ENCODE measurements around the gene RNU2-1.
"Not testable (repeated sequence)": the region's sequence is repeated elsewhere in the genome, so short reads cannot be mapped to it uniquely, and the experiment has no call there.

The RNU2-1 gene

GRCh38 chr17:43233877-43234276 lies at the start of gene RNU2-1:
RNU2-1 (minus strand) TSS chr17:43233977.
- DNase-seq (ENCODE audit: low spot score), result not testable (repeated sequence)

GRCh38 chr17:43272914-43273313 lies 39.1 kb upstream of the RNU2-1 start:
- DNase-seq (ENCODE audit: low spot score), result not testable (repeated sequence)

- peak; percentile 69 for DNase-seq (ENCODE audit: low spot score)
These were observed 38.7 kb upstream of the RNU2-1 start for GRCh38 chr17:43272483-43272882.

- not testable (repeated sequence) for DNase-seq (ENCODE audit: low spot score)
These were observed 37.1 kb upstream of the RNU2-1 start for GRCh38 chr17:43270552-43271504.

GRCh38 chr17:43246456-43246855 lies 12.7 kb upstream of the RNU2-1 start:
- DNase-seq (ENCODE audit: low spot score), result not testable (repeated sequence)

- DNase-seq (ENCODE audit: low spot score), result not testable (repeated sequence)
These were observed 7.0 kb upstream of the RNU2-1 start for GRCh38 chr17:43240596-43241352.

- not testable (repeated sequence) for DNase-seq (ENCODE audit: low spot score)
These were observed 5.8 kb upstream of the RNU2-1 start for GRCh38 chr17:43239597-43239996.

GRCh38 chr17:43233263-43233662 lies 514 bp downstream of the RNU2-1 start:
- not testable (repeated sequence) for DNase-seq (ENCODE audit: low spot score)

- DNase-seq (ENCODE audit: low spot score), result not testable (repeated sequence)
These were observed 1.6 kb downstream of the RNU2-1 start for GRCh38 chr17:43232021-43232699.

GRCh38 chr17:43231205-43232020 lies 2.4 kb downstream of the RNU2-1 start:
- not testable (repeated sequence) for DNase-seq (ENCODE audit: low spot score)

- DNase-seq (ENCODE audit: low spot score), result not testable (repeated sequence)
These were observed 5.6 kb downstream of the RNU2-1 start, which contains the start of gene CCDC200 for GRCh38 chr17:43228020-43228782. CCDC200 (minus strand) TSS chr17:43228623; CDS start chr17:43228554, 69 bp downstream.

- DNase-seq (ENCODE audit: low spot score), result no peak
These were observed 7.4 kb downstream of the RNU2-1 start for GRCh38 chr17:43226393-43226792.

GRCh38 chr17:43224146-43224705 lies 9.6 kb downstream of the RNU2-1 start:
- no peak for DNase-seq (ENCODE audit: low spot score)

- DNase-seq (ENCODE audit: low spot score), result no peak
These were observed 13.2 kb downstream of the RNU2-1 start for GRCh38 chr17:43220511-43221125.

- DNase-seq (ENCODE audit: low spot score), result no peak
These were observed 13.9 kb downstream of the RNU2-1 start for GRCh38 chr17:43219746-43220380.

- no peak for DNase-seq (ENCODE audit: low spot score)
These were observed 14.8 kb downstream of the RNU2-1 start for GRCh38 chr17:43219001-43219400.

- DNase-seq (ENCODE audit: low spot score), result no peak
These were observed 16.1 kb downstream of the RNU2-1 start for GRCh38 chr17:43217614-43218087.

GRCh38 chr17:43216762-43217613 lies 16.8 kb downstream of the RNU2-1 start:
- no peak for DNase-seq (ENCODE audit: low spot score)

Data from activated CD4-positive, alpha-beta T cell treated with anti-CD3 and anti-CD28 coated beads, Interleukin-2, Interleukin-4, amounts not matched to agents 100 ng/mL and 50 ng/mL, durations not matched to agents 16 hours and 8 hours (primary cell).